HEK293 (cell line): Measurements from ENCODE around the gene CD93.

Source experiments
- CTCF ChIA-PET: fragments of 350-600 bp; formaldehyde crosslinking; extraction: SDS; loops from one replicate; lab custom pipeline; 2021; ENCODE audit warnings: antibody characterized with exemption; lab: Yijun Ruan, JAX
- POLR2A ChIA-PET: fragments of 300-600 bp; formaldehyde crosslinking; extraction: SDS; loops from one replicate; lab custom pipeline; 2020; ENCODE audit warnings: antibody characterized with exemption, inconsistent platforms; lab: Yijun Ruan, JAX
- H3K27ac ChIP-seq: fragments of 200-500 bp; sonication (Bioruptor generic); 2 replicates; pipeline ENCODE4 v1.5.1; 2014; ENCODE audit warnings: low read depth, low read length, control low read depth, inconsistent platforms; ENCODE audit errors: extremely low read depth
- H3K36me3 ChIP-seq, 2 experiments: fragments of 200-500 bp in 1 of 2; sonication (Bioruptor generic) in 1 of 2; 1 replicate in 1 of 2; 2 replicates in 1 of 2; pipeline ENCODE4 v1.5.1; 2014 to 2017; ENCODE audit warnings: inconsistent platforms in 2 of 2, low read length in 2 of 2; ENCODE audit not compliant: control insufficient read depth in 2 of 2, insufficient read depth in 1 of 2
- H3K4me1 ChIP-seq: fragments of 200-500 bp; sonication (Bioruptor generic); 2 replicates; pipeline ENCODE4 v1.5.1; 2014; ENCODE audit warnings: mild to moderate bottlenecking, low read length, inconsistent platforms; ENCODE audit not compliant: control insufficient read depth, insufficient read depth
- H3K4me3 ChIP-seq: 2 replicates; pipeline ENCODE4 v1.5.1; 2011; ENCODE audit warnings: low read depth, mild to moderate bottlenecking, control low read depth, low read length, moderate library complexity
- H3K9me3 ChIP-seq: fragments of 200-500 bp; sonication (Bioruptor generic); 2 replicates; pipeline ENCODE4 v1.5.1; 2014; ENCODE audit warnings: low read depth, low read length, inconsistent platforms; ENCODE audit not compliant: control insufficient read depth, insufficient read depth
- AEBP2 ChIP-seq: fragments of 450-650 bp; formaldehyde crosslinking; IDR thresholded peaks from 2 replicates; pipeline ENCODE4 v1.5.1; 2016; ENCODE audit warnings: missing biosample characterization, missing genetic modification characterization, borderline replicate concordance
- CTCF ChIP-seq: fragments of 450-650 bp; formaldehyde crosslinking; IDR thresholded peaks from 2 replicates; pipeline ENCODE4 v1.5.1; 2016; ENCODE audit warnings: missing biosample characterization, missing genetic modification characterization
- FEZF1 ChIP-seq: fragments of 450-650 bp; formaldehyde crosslinking; IDR thresholded peaks from 2 replicates; pipeline ENCODE4 v1.5.1; 2016; ENCODE audit warnings: missing biosample characterization, missing genetic modification characterization
- YY2 ChIP-seq: fragments of 450-650 bp; formaldehyde crosslinking; IDR thresholded peaks from 2 replicates; pipeline ENCODE4 v1.5.1; 2016; ENCODE audit warnings: missing biosample characterization, missing genetic modification characterization
- ZFHX2 ChIP-seq: fragments of 450-650 bp; formaldehyde crosslinking; conservative IDR thresholded peaks from 2 replicates; pipeline ENCODE4 v1.5.1; 2016; ENCODE audit warnings: missing biosample characterization, missing genetic modification characterization
- ZFP69B ChIP-seq: fragments of 450-650 bp; formaldehyde crosslinking; IDR thresholded peaks from 2 replicates; pipeline ENCODE4 v1.5.1; 2016; ENCODE audit warnings: missing biosample characterization, missing genetic modification characterization
- ZNF133 ChIP-seq: fragments of 450-650 bp; formaldehyde crosslinking; IDR thresholded peaks from 2 replicates; pipeline ENCODE4 v1.5.1; 2016; ENCODE audit warnings: missing biosample characterization, missing genetic modification characterization
- ZNF140 ChIP-seq: fragments of 450-650 bp; formaldehyde crosslinking; IDR thresholded peaks from 2 replicates; pipeline ENCODE4 v1.5.1; 2016; ENCODE audit warnings: missing biosample characterization, missing genetic modification characterization
- ZNF18 ChIP-seq: fragments of 450-650 bp; formaldehyde crosslinking; IDR thresholded peaks from 2 replicates; pipeline ENCODE4 v1.5.1; 2016; ENCODE audit warnings: missing biosample characterization, missing genetic modification characterization
- ZNF280D ChIP-seq: fragments of 450-650 bp; formaldehyde crosslinking; IDR thresholded peaks from 2 replicates; pipeline ENCODE4 v1.5.1; 2016; ENCODE audit warnings: missing biosample characterization, missing genetic modification characterization
- ZNF37A ChIP-seq: fragments of 450-650 bp; IDR thresholded peaks from 2 replicates; pipeline ENCODE4 v1.5.1; 2018; ENCODE audit warnings: missing biosample characterization, missing genetic modification characterization
- ZNF514 ChIP-seq: fragments of 450-650 bp; formaldehyde crosslinking; IDR thresholded peaks from 2 replicates; pipeline ENCODE4 v1.5.1; 2016; ENCODE audit warnings: missing biosample characterization, missing genetic modification characterization
- ZNF777 ChIP-seq: fragments of 450-650 bp; formaldehyde crosslinking; IDR thresholded peaks from 2 replicates; pipeline ENCODE4 v1.5.1; 2017; ENCODE audit warnings: missing biosample characterization, missing genetic modification characterization, borderline replicate concordance
- ZNF843 ChIP-seq: fragments of 450-650 bp; formaldehyde crosslinking; IDR thresholded peaks from 2 replicates; pipeline ENCODE4 v1.5.1; 2016; ENCODE audit warnings: missing biosample characterization, missing genetic modification characterization

CD93 gene

GRCh38 chr20:23046431-23046830 is 39.7 kb downstream of the CD93 start (continued):
- TF ChIP-seq ZNF514 (no peak), ZNF37A (tag by site-specific recombination) (no peak), AEBP2 (tag by site-specific recombination) (no peak)

- H3K4me1 ChIP-seq: no peaks in the 10 kb centered on the region
- ChIA-PET POLR2A (no interaction called here), CTCF (interaction anchor here (0.6 to 1.5 kb wide), 4 partner anchors 14 to 354 kb away, joined by 3 read pairs; no protein-coding TSS in a partner anchor)
- no peaks in the 10 kb centered on the region for H3K9me3 ChIP-seq
- TF ChIP-seq CTCF: no peak
- TF ChIP-seq ZNF18 (tag by site-specific recombination): peak; percentile 52; the same call in 1 of the 2 replicates
- no peak for TF ChIP-seq ZNF843
- no peak for TF ChIP-seq ZNF280D (tag by site-specific recombination)
- no peak for TF ChIP-seq FEZF1
- no peak for TF ChIP-seq ZFHX2 (tag by site-specific recombination)
- no peak for TF ChIP-seq ZNF140 (tag by site-specific recombination)
- TF ChIP-seq ZNF133 (tag by site-specific recombination): no peak
- no peak overlapping the region for H3K27ac ChIP-seq
- no peaks in the 10 kb centered on the region for H3K36me3 ChIP-seq
- H3K4me3 ChIP-seq: no peak overlapping the region
Measured at GRCh38 chr20:23043376-23043775, 42.7 kb downstream of the CD93 start.

GRCh38 chr20:23042270-23042669 is 43.9 kb downstream of the CD93 start:
- no peak overlapping the region for H3K4me3 ChIP-seq
- TF ChIP-seq ZNF37A (tag by site-specific recombination) (no peak), YY2 (tag by site-specific recombination) (no peak), ZFP69B (no peak), ZNF777 (tag by site-specific recombination) (no peak)
- H3K27ac ChIP-seq: no peak overlapping the region
- no peaks in the 10 kb centered on the region for H3K9me3 ChIP-seq
- no peaks in the 10 kb centered on the region for H3K36me3 ChIP-seq
- POLR2A ChIA-PET: no interaction called here
- no peaks in the 10 kb centered on the region for H3K4me1 ChIP-seq
- CTCF ChIA-PET: interaction anchor here (0.7 to 1.5 kb wide), 6 partner anchors 9 to 589 kb away, joined by 3 to 4 read pairs (median 3); no protein-coding TSS in a partner anchor
